Measurements from ENCODE around the gene ZMAT3.
A peak's percentile ranks its signal among the peaks of the same experiment; 100 is the strongest.

Gene ZMAT3

DNA sequence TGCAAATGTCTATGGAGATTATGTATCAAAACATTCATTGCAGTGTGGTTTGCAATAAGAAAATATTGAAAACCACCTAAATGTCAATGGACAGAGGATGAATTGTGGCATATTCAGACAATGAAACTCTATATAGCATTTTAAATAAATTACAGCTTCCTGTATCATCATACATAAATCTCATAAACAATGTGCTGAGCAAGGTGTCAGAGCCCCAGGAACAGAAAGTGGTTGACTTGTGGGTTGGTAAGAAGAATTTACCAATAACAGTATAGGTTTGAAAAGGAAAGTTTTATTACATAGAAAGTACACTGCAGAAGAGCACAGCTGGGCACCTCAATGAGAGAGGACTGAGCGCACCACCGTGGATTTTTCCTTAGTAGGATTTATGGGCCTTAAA, 75.2 kb downstream of the ZMAT3 start:
- in situ Hi-C loops (cut with MboI; ENCODE audit: low sequenced_read_pairs, unreplicated experiment): no loop called here
- no peak for DNase-seq (ENCODE audit: low spot score)
- TF ChIP-seq, protein P1, sequence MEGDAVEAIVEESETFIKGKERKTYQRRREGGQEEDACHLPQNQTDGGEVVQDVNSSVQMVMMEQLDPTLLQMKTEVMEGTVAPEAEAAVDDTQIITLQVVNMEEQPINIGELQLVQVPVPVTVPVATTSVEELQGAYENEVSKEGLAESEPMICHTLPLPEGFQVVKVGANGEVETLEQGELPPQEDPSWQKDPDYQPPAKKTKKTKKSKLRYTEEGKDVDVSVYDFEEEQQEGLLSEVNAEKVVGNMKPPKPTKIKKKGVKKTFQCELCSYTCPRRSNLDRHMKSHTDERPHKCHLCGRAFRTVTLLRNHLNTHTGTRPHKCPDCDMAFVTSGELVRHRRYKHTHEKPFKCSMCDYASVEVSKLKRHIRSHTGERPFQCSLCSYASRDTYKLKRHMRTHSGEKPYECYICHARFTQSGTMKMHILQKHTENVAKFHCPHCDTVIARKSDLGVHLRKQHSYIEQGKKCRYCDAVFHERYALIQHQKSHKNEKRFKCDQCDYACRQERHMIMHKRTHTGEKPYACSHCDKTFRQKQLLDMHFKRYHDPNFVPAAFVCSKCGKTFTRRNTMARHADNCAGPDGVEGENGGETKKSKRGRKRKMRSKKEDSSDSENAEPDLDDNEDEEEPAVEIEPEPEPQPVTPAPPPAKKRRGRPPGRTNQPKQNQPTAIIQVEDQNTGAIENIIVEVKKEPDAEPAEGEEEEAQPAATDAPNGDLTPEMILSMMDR (IDR thresholded peaks at IDR 0.05; ENCODE audit: borderline replicate concordance, control extremely low read depth, extremely low read depth, insufficient read depth, missing control alignments): no peak

DNA sequence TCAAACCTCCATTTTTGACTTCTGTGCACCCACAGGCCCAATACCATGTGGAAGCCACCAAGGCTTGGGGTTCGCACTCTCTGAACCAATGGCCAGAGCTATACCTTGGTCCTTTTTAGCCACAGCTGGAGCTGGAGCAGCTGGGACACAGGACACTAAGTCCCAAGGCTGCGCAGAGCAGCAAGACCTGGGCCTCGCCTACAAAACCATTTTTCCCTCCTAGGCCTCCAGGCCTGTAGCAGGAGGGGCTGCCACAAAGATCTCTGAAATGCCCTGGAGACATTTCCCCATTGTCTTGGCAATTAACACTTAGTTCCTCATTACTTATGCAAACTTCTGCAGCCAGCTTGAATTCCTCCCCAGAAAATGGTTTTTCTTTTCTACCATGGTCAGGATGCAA, 81.3 kb downstream of the ZMAT3 start:
- TF ChIP-seq, protein P1 (IDR thresholded peaks at IDR 0.05; ENCODE audit: borderline replicate concordance, control extremely low read depth, extremely low read depth, insufficient read depth, missing control alignments): no peak
- in situ Hi-C loops (cut with MboI; ENCODE audit: low sequenced_read_pairs, unreplicated experiment): no loop called here
- DNase-seq (ENCODE audit: low spot score): no peak

DNA sequence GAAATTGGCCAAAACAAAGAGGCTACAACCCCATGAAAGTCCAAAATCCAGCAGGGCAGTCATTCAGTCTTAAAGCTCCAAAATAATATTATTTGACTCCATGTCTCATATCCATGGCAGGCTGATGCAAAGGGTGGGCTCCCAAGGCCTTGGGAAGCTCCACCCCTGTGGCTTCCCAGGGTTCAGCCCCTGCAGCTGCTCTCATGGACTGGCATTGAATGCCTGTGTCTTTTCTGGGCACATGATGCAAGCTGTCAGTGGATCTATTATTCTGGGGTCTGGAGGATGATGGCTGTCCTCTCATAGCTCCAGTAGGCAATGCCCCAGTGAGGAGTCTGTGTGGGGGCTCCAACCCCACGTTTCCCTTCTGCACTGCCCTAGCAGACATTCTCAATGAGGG, 81.8 kb downstream of the ZMAT3 start:
- TF ChIP-seq, protein P1 (IDR thresholded peaks at IDR 0.05; ENCODE audit: borderline replicate concordance, control extremely low read depth, extremely low read depth, insufficient read depth, missing control alignments): no peak

GRCh38 chr3:178987745-178988144, 83.9 kb downstream of the ZMAT3 start:
- DNase-seq (ENCODE audit: low spot score): no peak
- TF ChIP-seq, protein P1 (IDR thresholded peaks at IDR 0.05; ENCODE audit: borderline replicate concordance, control extremely low read depth, extremely low read depth, insufficient read depth, missing control alignments): no peak
- in situ Hi-C loops (cut with MboI; ENCODE audit: low sequenced_read_pairs, unreplicated experiment): no loop called here

More for the DNA sequence above, 81.8 kb downstream of the ZMAT3 start:
- no peak for DNase-seq (ENCODE audit: low spot score)
- in situ Hi-C loops (cut with MboI; ENCODE audit: low sequenced_read_pairs, unreplicated experiment): no loop called here

DNA sequence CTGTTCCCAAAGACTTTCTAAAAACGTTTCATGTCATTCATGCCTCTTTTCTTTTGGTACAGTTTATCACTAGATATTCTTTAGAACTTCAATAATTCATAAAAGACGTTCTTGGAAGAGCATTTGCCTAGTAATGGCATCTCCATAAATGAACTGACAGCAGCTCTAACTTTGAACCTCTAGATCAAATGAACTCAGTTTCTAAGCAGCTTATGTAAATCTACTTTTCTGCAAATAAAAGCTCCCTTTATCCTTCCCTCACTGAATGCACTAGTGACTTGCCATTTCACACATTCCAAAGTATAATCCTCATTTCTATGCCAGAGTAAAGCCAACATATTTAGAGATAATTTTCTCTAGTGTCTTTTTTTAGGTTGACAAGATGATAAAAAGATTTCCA, 85.2 kb downstream of the ZMAT3 start:
- no peak for DNase-seq (ENCODE audit: low spot score)
- TF ChIP-seq, protein P1 (IDR thresholded peaks at IDR 0.05; ENCODE audit: borderline replicate concordance, control extremely low read depth, extremely low read depth, insufficient read depth, missing control alignments): no peak
- in situ Hi-C loops (cut with MboI; ENCODE audit: low sequenced_read_pairs, unreplicated experiment): no loop called here

DNA sequence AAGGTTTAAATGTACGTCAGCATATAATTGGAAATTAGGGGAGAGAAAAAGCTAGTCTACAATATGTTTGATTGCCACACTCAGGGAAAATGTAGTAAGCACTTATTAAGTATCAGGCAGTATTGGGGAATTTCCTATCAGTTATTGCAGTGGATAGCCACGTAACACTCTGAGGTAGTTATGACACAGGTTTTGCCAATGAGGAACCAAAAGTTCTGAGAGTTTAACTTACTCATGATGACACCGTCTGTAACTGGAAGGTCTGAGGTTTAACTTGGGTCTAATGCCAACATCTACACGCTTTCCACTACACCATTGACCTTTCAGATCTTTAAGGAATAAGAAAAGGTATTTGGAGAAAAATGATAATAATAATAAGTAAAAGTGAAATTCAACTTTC, 89.5 kb downstream of the ZMAT3 start:
- in situ Hi-C loops (cut with MboI; ENCODE audit: low sequenced_read_pairs, unreplicated experiment): no loop called here
- peak; percentile 34 for DNase-seq (ENCODE audit: low spot score)
- TF ChIP-seq, protein P1 (IDR thresholded peaks at IDR 0.05; ENCODE audit: borderline replicate concordance, control extremely low read depth, extremely low read depth, insufficient read depth, missing control alignments): no peak

GRCh38 chr3:178975320-178975719, 96.3 kb downstream of the ZMAT3 start:
- in situ Hi-C loops (cut with MboI; ENCODE audit: low sequenced_read_pairs, unreplicated experiment): no loop called here
- DNase-seq (ENCODE audit: low spot score): no peak
- TF ChIP-seq, protein P1 (IDR thresholded peaks at IDR 0.05; ENCODE audit: borderline replicate concordance, control extremely low read depth, extremely low read depth, insufficient read depth, missing control alignments): no peak
